H1 (cell line): ENCODE results near the gene MYLK. TPM values are rescaled to one million over a fixed set of nuclear protein-coding genes. Genes with fewer than 3 reads are reported as not detected.

ENCODE experiments used
- CTCF ChIA-PET: fragments of 300-600 bp; sonication (Branson Sonifier 250); formaldehyde crosslinking; loops from one replicate; lab custom pipeline; 2021; ENCODE audit not compliant: partially characterized antibody; lab: Charles Lee
- POLR2A ChIA-PET: fragments of 300-600 bp; sonication (Branson Sonifier 250); formaldehyde crosslinking; loops from one replicate; lab custom pipeline; 2021; ENCODE audit warnings: inconsistent platforms; ENCODE audit not compliant: partially characterized antibody; lab: Charles Lee
- DNase-seq, 2 experiments: peaks; one replicate each; pipeline versions ENCODE4 v3.0.0 to v3.0.0-alpha.2; 2010 to 2022; ENCODE audit warnings: low spot score in 2 of 2, low read depth in 1 of 2, mixed read lengths in 1 of 2
- FAIRE-seq: peaks from 2 replicates; lab custom pipeline; 2011; peaks lifted over from hg19 to GRCh38; lab: Jason Lieb, UNC
- H2AFZ ChIP-seq: 2 replicates; pipeline ENCODE4 v1.8.1; 2012; ENCODE audit warnings: low read length, inconsistent platforms
- H2AK5ac ChIP-seq: 2 replicates; pipeline ENCODE4 v1.6.1; 2013; ENCODE audit warnings: low read depth, low read length
- H2BK120ac ChIP-seq: replicated peaks from 2 replicates; pipeline ENCODE3; 2013; ENCODE audit warnings: low read depth, low read length, inconsistent platforms
- H2BK12ac ChIP-seq: 2 replicates; pipeline ENCODE4 v1.6.1; 2013; ENCODE audit warnings: low read depth, low read length
- H2BK15ac ChIP-seq: 2 replicates; pipeline ENCODE4 v1.6.1; 2013; ENCODE audit warnings: low read length
- H2BK20ac ChIP-seq: 2 replicates; pipeline ENCODE4 v1.6.1; 2013; ENCODE audit warnings: low read length
- H2BK5ac ChIP-seq: 2 replicates; pipeline ENCODE4 v1.6.1; 2013; ENCODE audit warnings: low read depth, low read length
- H3K14ac ChIP-seq: 2 replicates; pipeline ENCODE4 v1.6.1; 2013; ENCODE audit warnings: inconsistent platforms; ENCODE audit not compliant: insufficient read length
- H3K18ac ChIP-seq: 2 replicates; pipeline ENCODE4 v1.6.1; 2013; ENCODE audit warnings: low read length; ENCODE audit errors: extremely low read depth
- H3K23ac ChIP-seq: 2 replicates; pipeline ENCODE4 v1.6.1; 2013; ENCODE audit warnings: inconsistent platforms; ENCODE audit not compliant: insufficient read length
- H3K23me2 ChIP-seq: 2 replicates; pipeline ENCODE4 v1.6.1; 2013; ENCODE audit warnings: low read depth, low read length
- H3K27ac ChIP-seq: 2 replicates; pipeline ENCODE4 v1.6.1; 2011; ENCODE audit warnings: low read depth, low read length, inconsistent platforms
- H3K27me3 ChIP-seq, 4 experiments: replicated peaks in 1 of 4; 1 replicate in 1 of 4; 2 replicates in 3 of 4; pipeline versions ENCODE4 v1.6.1 to v1.8.1; 2011 to 2013; ENCODE audit warnings: low read length in 3 of 4, mild to moderate bottlenecking in 3 of 4, inconsistent platforms in 2 of 4, mixed read lengths in 2 of 4, moderate library complexity in 1 of 4; ENCODE audit not compliant: control insufficient read depth in 3 of 4, insufficient read depth in 3 of 4; ENCODE audit errors: extremely low read depth in 1 of 4
- H3K36me3 ChIP-seq, 4 experiments: 2 replicates each; pipeline versions ENCODE4 v1.6.1 to v1.8.1; 2011 to 2013; ENCODE audit warnings: mild to moderate bottlenecking in 4 of 4, low read length in 3 of 4, moderate library complexity in 2 of 4, control low read depth in 1 of 4, inconsistent platforms in 1 of 4; ENCODE audit not compliant: insufficient read depth in 4 of 4, control insufficient read depth in 2 of 4
- H3K4ac ChIP-seq: replicated peaks from 2 replicates; pipeline ENCODE3; 2013; ENCODE audit warnings: low read length, low read depth, mixed read lengths, inconsistent platforms; ENCODE audit not compliant: insufficient read length
- H3K4me1 ChIP-seq, 4 experiments: replicated peaks in 1 of 4; 1 replicate in 1 of 4; 2 replicates in 3 of 4; pipeline versions ENCODE4 v1.6.1 to v1.8.1; 2011 to 2013; ENCODE audit warnings: low read length in 3 of 4, inconsistent platforms in 2 of 4, mixed read lengths in 1 of 4; ENCODE audit not compliant: insufficient read depth in 4 of 4, control insufficient read depth in 3 of 4
- H3K4me2 ChIP-seq, 2 experiments: 2 replicates each; pipeline versions ENCODE4 v1.6.1 to v1.8.1; 2011 to 2013; ENCODE audit warnings: low read depth in 2 of 2, low read length in 2 of 2, control low read depth in 1 of 2, inconsistent platforms in 1 of 2, mild to moderate bottlenecking in 1 of 2; ENCODE audit not compliant: insufficient read depth in 1 of 2
- H3K4me3 ChIP-seq, 4 experiments: fragments of 200-600, 300-600 bp in 1 of 4; sonication (generic), shearing (Covaris generic), sonication (Bioruptor Twin) in 1 of 4; 2 replicates each; pipeline versions ENCODE4 v1.5.1 to v1.8.1; 2011 to 2016; ENCODE audit warnings: low read length in 4 of 4, low read depth in 3 of 4, control low read depth in 2 of 4, inconsistent platforms in 2 of 4, mild to moderate bottlenecking in 2 of 4, mixed read lengths in 1 of 4, moderate library complexity in 1 of 4; ENCODE audit not compliant: insufficient read depth in 2 of 4; ENCODE audit errors: extremely low read depth in 1 of 4
- H3K56ac ChIP-seq: replicated peaks from 2 replicates; pipeline ENCODE3; 2013; ENCODE audit warnings: low read depth, mild to moderate bottlenecking, mixed read lengths, low read length, inconsistent platforms; ENCODE audit not compliant: insufficient read length
- H3K79me1 ChIP-seq: 2 replicates; pipeline ENCODE4 v1.6.1; 2013; ENCODE audit warnings: low read depth, low read length, control low read depth
- H3K79me2 ChIP-seq, 2 experiments: 2 replicates each; pipeline versions ENCODE4 v1.6.1 to v1.8.1; 2012 to 2013; ENCODE audit warnings: low read length in 2 of 2, mild to moderate bottlenecking in 2 of 2, inconsistent platforms in 1 of 2; ENCODE audit not compliant: insufficient read depth in 2 of 2, control insufficient read depth in 1 of 2
- H3K9ac ChIP-seq, 4 experiments: replicated peaks in 1 of 4; 1 replicate in 1 of 4; 2 replicates in 3 of 4; pipeline versions ENCODE4 v1.6.1 to v1.8.1; 2011 to 2013; ENCODE audit warnings: low read depth in 3 of 4, low read length in 3 of 4, control low read depth in 2 of 4, mild to moderate bottlenecking in 2 of 4, moderate library complexity in 2 of 4, inconsistent platforms in 1 of 4; ENCODE audit errors: extremely low read depth in 1 of 4
- H3K9me3 ChIP-seq, 2 experiments: 2 replicates each; pipeline versions ENCODE4 v1.6.1 to v1.8.1; 2012 to 2013; ENCODE audit warnings: mild to moderate bottlenecking in 2 of 2, moderate library complexity in 2 of 2, control low read depth in 1 of 2, inconsistent platforms in 1 of 2, low read depth in 1 of 2, low read length in 1 of 2, mixed read lengths in 1 of 2; ENCODE audit not compliant: insufficient read depth in 2 of 2
- H4K20me1 ChIP-seq, 2 experiments: replicated peaks in 1 of 2; 2 replicates each; pipeline versions ENCODE3 to v1.8.1; 2011 to 2013; ENCODE audit warnings: inconsistent platforms in 2 of 2, low read length in 2 of 2, mild to moderate bottlenecking in 1 of 2; ENCODE audit not compliant: insufficient read depth in 2 of 2, control insufficient read depth in 1 of 2
- H4K5ac ChIP-seq: 2 replicates; pipeline ENCODE4 v1.6.1; 2013; ENCODE audit warnings: low read length, low read depth, mixed read lengths, inconsistent platforms; ENCODE audit not compliant: insufficient read length
- H4K8ac ChIP-seq: 2 replicates; pipeline ENCODE4 v1.8.0; 2013; ENCODE audit warnings: mild to moderate bottlenecking, moderate library complexity, low read length, inconsistent platforms; ENCODE audit not compliant: insufficient read depth; ENCODE audit errors: extremely low read depth
- H4K91ac ChIP-seq: replicated peaks from 2 replicates; pipeline ENCODE3; 2013; ENCODE audit warnings: low read length, mixed read lengths, inconsistent platforms; ENCODE audit not compliant: insufficient read length
- WGBS, 2 experiments: shearing (Covaris generic) in 1 of 2; methylation state at CpG; one replicate each; pipeline versions ENCODE4 v1.1.6 to v1.1.7; 2013 to 2015; ENCODE audit warnings: low lambda C conversion rate in 2 of 2, mixed read lengths in 2 of 2, inconsistent platforms in 1 of 2, low coverage in 1 of 2, missing lambda C conversion rate in 1 of 2; ENCODE audit not compliant: insufficient replicate concordance in 2 of 2, insufficient coverage in 1 of 2, insufficient read length in 1 of 2; ENCODE audit errors: extremely low coverage in 1 of 2, missing lambda C conversion rate in 1 of 2; 5-methylcytosine and 5-hydroxymethylcytosine counted together
- polyA plus RNA-seq, 7 experiments: library from polyadenylated mRNA; depleted of rRNA in 3 of 7; stranded (reverse) in 5 of 7; unstranded in 2 of 7; fragments of >200 nt in 5 of 7; fragments of 200-250 nt in 2 of 7; gene quantifications; 1 replicate in 5 of 7; 2 replicates in 1 of 7; 4 replicates in 1 of 7; pipeline versions ENCODE4 v1.2.1 to v1.2.3, GENCODE V29; 2011 to 2013; ENCODE audit warnings: missing spikeins in 2 of 7, mixed read lengths in 2 of 7
- total RNA-seq: library from RNA; stranded (reverse); fragmentation: NEBNext Ultra II Directional; extraction: Animal tissue kit (Norgen Biotek cat#: 25700); gene quantifications from 2 replicates; pipeline ENCODE4 v1.2.1, GENCODE V29; 2021

The MYLK gene
- total and polyA plus RNA-seq, 2 of the 8 experiments (the other 6 are each of a cell fraction or from before 2014, with no cell fraction given): 11.6 to 21.3 TPM

DNA sequence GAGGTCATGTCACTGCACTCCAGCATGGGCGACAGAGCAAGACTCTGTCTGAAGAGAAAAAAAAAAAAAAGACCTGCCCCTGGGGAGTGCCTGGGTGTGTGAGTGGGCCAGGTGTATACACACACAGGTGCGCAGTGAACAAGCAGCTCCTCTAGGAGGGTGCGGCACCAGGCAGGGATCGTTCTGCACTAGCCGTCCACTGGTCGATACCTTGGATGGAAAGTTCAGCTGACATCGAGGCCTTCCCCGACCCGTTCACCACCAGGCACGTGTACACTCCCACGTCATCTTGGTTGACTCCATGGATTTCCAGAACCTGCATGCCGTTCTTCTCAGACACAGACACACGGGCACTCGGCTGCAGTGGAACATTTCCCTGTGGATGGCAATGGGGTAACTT is 147.0 kb downstream of the MYLK start:
- Histone ChIP-seq H3K23ac (no peak overlapping the region), H2AK5ac (no peak overlapping the region), H3K9me3 (no peaks in the 10 kb centered on the region), H3K27me3 (no peaks in the 10 kb centered on the region), H4K91ac (no peak overlapping the region), H3K9ac (no peak overlapping the region), H3K79me2 (no peaks in the 10 kb centered on the region), H3K4ac (no peak overlapping the region), H4K8ac (peak overlapping the region; percentile 9; the same call in 1 of the 2 replicates), H3K56ac (no peak overlapping the region), H3K36me3 (no peaks in the 10 kb centered on the region), H2BK120ac (no peak overlapping the region), H3K4me2 (no peak overlapping the region), H2BK20ac (no peak overlapping the region), H3K23me2 (no peaks in the 10 kb centered on the region), H3K18ac (no peak overlapping the region), H3K4me3 (no peak overlapping the region), H3K4me1 (no peaks in the 10 kb centered on the region), H4K20me1 (no peaks in the 10 kb centered on the region), H3K79me1 (no peaks in the 10 kb centered on the region), H2BK12ac (no peak overlapping the region), H3K27ac (no peak overlapping the region), H4K5ac (no peak overlapping the region), H3K14ac (no peak overlapping the region), H2BK15ac (no peak overlapping the region), H2AFZ (no peak overlapping the region), H2BK5ac (no peak overlapping the region)
- WGBS, 2 experiments: 97% methylated on average over 13 of the region's 14 CpGs; no CpG with 5 or more reads in 1 of the 2 experiments
- ChIA-PET CTCF (no interaction called here), POLR2A (no interaction called here)
- FAIRE-seq (no peak), DNase-seq (no peak)
